ENCODE data around the gene PCMT1. TPM values are rescaled to one million over a fixed set of nuclear protein-coding genes. Genes with fewer than 3 reads are reported as not detected.

Gene PCMT1
- total RNA-seq, 1 experiment from 2014 or later = 90.7 TPM

DNA sequence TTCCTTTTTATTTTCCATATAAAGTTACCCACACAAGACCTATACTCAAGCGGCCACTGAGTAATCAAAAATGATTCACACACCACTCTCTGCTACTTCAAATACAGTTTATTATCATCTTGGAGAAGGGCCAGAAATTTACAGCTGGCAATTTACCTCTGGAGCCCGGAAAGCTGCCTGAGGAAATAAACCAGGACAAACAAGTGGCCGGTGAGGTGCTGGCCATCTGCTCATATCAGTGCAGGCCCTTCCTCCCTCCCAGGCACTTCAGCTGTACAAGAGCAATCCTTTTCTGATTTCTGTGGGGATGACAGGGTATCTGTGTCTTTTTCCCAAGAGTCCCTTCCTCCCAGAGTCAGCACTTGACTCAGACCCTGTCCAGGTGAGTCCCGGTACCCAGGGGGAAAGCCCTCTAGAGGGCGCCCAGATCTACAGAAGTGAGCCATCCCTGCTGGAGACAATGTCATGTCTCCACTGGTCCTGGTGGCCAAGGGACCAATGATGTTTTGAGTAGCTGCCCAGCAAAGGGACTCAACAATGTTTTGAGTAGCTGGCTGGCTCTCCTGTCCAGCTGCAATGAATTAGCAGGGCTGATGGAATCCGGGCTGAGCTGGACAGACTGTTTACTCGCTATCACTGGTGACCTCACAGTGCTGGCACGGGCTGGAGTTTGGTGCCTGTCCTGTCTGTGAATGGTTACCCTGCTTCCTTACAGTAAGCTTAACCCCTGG is 91.0 kb downstream of the PCMT1 start (continued):
- TF ChIP-seq, protein P1, sequence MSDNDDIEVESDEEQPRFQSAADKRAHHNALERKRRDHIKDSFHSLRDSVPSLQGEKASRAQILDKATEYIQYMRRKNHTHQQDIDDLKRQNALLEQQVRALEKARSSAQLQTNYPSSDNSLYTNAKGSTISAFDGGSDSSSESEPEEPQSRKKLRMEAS (CRISPR knock-in tag; IDR thresholded peaks at IDR 0.05) = no peak
- TF ChIP-seq MXD4 (CRISPR knock-in tag; IDR thresholded peaks at IDR 0.05; ENCODE audit: borderline replicate concordance) = peak; percentile 51; the same call in 1 of the 2 replicates
- TF ChIP-seq, protein P2, sequence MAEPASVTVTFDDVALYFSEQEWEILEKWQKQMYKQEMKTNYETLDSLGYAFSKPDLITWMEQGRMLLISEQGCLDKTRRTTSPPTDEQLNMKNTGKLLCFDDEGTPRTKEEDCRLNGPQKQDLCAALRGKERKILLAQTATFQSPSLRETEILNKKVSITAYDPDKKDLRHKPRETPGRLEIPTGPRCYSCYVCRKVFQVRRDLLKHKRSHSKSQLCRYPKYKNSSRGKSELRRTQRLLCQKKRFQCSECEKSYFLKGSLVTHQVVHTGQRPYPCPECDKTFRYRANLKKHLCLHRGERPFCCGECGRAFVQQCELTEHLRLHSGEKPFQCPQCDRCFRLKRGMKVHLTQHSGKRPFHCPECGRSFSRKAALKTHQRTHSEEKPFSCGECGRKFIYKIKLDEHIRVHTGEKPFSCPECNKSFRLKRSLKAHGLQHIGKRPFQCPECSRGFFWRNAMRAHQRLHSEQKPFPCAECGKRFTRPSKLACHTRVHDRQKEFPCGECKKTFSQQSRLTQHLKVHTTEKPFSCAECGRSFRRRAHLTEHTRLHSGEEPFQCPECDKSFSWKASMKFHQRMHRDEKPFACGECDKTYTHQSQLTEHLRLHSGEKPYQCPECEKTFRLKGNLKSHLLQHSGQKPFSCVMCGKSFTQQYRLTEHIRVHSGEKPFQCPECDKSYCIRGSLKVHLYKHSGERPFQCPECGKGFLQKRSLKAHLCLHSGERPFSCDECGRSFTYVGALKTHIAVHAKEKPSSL (CRISPR knock-in tag; conservative IDR thresholded peaks at IDR 0.05) = no peak
- TF ChIP-seq ESRRA (CRISPR knock-in tag; IDR thresholded peaks at IDR 0.05; ENCODE audit: borderline replicate concordance) = no peak
- TF ChIP-seq, protein P3, sequence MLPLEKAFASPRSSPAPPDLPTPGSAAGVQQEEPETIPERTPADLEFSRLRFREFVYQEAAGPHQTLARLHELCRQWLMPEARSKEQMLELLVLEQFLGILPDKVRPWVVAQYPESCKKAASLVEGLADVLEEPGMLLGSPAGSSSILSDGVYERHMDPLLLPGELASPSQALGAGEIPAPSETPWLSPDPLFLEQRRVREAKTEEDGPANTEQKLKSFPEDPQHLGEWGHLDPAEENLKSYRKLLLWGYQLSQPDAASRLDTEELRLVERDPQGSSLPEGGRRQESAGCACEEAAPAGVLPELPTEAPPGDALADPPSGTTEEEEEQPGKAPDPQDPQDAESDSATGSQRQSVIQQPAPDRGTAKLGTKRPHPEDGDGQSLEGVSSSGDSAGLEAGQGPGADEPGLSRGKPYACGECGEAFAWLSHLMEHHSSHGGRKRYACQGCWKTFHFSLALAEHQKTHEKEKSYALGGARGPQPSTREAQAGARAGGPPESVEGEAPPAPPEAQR (CRISPR knock-in tag; IDR thresholded peaks at IDR 0.05) = 0 out of 2 replicates have a peak, but pooled peaks have one; percentile 12
- no peak for TF ChIP-seq NFE2L1 (CRISPR knock-in tag; IDR thresholded peaks at IDR 0.05)

DNA sequence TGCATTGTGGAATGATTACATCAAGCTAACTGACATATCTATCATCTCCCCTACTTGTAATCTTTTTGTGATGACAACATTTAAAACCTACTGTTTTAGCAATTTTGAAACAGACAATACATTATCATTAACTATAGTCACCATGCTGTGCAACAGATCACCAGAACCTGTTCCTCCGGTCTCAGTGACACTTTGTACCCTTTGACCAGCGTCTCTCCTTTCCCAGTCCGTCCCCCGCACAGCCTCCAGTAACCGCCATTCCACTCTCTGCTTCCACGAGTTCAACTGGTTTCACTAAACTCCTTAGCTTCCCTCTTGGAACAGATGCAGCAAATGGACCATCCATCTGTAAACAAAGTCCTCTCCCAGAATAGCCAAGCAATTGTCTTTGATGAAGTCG is 92.8 kb downstream of the PCMT1 start:
- ATAC-seq = no peak
- H3K4me3 Mint-ChIP-seq = no peak overlapping the region
- ChIA-PET CTCF (interaction anchor here (0.6 to 1.3 kb wide), 2 partner anchors 107 to 174 kb away, joined by 3 to 4 read pairs; no protein-coding TSS in a partner anchor), POLR2A (no interaction called here)
- H3K36me3 Mint-ChIP-seq = no peaks in the 10 kb centered on the region
- TF ChIP-seq, protein P3 (CRISPR knock-in tag; IDR thresholded peaks at IDR 0.05) = no peak
- TF ChIP-seq HMGA2 (CRISPR knock-in tag; IDR thresholded peaks at IDR 0.05) (no peak), ZNF317 (CRISPR knock-in tag; IDR thresholded peaks at IDR 0.05; ENCODE audit: borderline replicate concordance, low read depth) (no peak)
- TF ChIP-seq, protein P4, sequence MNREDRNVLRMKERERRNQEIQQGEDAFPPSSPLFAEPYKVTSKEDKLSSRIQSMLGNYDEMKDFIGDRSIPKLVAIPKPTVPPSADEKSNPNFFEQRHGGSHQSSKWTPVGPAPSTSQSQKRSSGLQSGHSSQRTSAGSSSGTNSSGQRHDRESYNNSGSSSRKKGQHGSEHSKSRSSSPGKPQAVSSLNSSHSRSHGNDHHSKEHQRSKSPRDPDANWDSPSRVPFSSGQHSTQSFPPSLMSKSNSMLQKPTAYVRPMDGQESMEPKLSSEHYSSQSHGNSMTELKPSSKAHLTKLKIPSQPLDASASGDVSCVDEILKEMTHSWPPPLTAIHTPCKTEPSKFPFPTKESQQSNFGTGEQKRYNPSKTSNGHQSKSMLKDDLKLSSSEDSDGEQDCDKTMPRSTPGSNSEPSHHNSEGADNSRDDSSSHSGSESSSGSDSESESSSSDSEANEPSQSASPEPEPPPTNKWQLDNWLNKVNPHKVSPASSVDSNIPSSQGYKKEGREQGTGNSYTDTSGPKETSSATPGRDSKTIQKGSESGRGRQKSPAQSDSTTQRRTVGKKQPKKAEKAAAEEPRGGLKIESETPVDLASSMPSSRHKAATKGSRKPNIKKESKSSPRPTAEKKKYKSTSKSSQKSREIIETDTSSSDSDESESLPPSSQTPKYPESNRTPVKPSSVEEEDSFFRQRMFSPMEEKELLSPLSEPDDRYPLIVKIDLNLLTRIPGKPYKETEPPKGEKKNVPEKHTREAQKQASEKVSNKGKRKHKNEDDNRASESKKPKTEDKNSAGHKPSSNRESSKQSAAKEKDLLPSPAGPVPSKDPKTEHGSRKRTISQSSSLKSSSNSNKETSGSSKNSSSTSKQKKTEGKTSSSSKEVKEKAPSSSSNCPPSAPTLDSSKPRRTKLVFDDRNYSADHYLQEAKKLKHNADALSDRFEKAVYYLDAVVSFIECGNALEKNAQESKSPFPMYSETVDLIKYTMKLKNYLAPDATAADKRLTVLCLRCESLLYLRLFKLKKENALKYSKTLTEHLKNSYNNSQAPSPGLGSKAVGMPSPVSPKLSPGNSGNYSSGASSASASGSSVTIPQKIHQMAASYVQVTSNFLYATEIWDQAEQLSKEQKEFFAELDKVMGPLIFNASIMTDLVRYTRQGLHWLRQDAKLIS (CRISPR knock-in tag; IDR thresholded peaks at IDR 0.05; ENCODE audit: borderline replicate concordance) = no peak
- TF ChIP-seq, protein P5, sequence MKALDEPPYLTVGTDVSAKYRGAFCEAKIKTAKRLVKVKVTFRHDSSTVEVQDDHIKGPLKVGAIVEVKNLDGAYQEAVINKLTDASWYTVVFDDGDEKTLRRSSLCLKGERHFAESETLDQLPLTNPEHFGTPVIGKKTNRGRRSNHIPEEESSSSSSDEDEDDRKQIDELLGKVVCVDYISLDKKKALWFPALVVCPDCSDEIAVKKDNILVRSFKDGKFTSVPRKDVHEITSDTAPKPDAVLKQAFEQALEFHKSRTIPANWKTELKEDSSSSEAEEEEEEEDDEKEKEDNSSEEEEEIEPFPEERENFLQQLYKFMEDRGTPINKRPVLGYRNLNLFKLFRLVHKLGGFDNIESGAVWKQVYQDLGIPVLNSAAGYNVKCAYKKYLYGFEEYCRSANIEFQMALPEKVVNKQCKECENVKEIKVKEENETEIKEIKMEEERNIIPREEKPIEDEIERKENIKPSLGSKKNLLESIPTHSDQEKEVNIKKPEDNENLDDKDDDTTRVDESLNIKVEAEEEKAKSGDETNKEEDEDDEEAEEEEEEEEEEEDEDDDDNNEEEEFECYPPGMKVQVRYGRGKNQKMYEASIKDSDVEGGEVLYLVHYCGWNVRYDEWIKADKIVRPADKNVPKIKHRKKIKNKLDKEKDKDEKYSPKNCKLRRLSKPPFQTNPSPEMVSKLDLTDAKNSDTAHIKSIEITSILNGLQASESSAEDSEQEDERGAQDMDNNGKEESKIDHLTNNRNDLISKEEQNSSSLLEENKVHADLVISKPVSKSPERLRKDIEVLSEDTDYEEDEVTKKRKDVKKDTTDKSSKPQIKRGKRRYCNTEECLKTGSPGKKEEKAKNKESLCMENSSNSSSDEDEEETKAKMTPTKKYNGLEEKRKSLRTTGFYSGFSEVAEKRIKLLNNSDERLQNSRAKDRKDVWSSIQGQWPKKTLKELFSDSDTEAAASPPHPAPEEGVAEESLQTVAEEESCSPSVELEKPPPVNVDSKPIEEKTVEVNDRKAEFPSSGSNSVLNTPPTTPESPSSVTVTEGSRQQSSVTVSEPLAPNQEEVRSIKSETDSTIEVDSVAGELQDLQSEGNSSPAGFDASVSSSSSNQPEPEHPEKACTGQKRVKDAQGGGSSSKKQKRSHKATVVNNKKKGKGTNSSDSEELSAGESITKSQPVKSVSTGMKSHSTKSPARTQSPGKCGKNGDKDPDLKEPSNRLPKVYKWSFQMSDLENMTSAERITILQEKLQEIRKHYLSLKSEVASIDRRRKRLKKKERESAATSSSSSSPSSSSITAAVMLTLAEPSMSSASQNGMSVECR (CRISPR knock-in tag; IDR thresholded peaks at IDR 0.05; ENCODE audit: borderline replicate concordance) = no peak
- TF ChIP-seq, protein P6, sequence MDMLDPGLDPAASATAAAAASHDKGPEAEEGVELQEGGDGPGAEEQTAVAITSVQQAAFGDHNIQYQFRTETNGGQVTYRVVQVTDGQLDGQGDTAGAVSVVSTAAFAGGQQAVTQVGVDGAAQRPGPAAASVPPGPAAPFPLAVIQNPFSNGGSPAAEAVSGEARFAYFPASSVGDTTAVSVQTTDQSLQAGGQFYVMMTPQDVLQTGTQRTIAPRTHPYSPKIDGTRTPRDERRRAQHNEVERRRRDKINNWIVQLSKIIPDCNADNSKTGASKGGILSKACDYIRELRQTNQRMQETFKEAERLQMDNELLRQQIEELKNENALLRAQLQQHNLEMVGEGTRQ (CRISPR knock-in tag; IDR thresholded peaks at IDR 0.05) = no peak
- TF ChIP-seq, protein P7, sequence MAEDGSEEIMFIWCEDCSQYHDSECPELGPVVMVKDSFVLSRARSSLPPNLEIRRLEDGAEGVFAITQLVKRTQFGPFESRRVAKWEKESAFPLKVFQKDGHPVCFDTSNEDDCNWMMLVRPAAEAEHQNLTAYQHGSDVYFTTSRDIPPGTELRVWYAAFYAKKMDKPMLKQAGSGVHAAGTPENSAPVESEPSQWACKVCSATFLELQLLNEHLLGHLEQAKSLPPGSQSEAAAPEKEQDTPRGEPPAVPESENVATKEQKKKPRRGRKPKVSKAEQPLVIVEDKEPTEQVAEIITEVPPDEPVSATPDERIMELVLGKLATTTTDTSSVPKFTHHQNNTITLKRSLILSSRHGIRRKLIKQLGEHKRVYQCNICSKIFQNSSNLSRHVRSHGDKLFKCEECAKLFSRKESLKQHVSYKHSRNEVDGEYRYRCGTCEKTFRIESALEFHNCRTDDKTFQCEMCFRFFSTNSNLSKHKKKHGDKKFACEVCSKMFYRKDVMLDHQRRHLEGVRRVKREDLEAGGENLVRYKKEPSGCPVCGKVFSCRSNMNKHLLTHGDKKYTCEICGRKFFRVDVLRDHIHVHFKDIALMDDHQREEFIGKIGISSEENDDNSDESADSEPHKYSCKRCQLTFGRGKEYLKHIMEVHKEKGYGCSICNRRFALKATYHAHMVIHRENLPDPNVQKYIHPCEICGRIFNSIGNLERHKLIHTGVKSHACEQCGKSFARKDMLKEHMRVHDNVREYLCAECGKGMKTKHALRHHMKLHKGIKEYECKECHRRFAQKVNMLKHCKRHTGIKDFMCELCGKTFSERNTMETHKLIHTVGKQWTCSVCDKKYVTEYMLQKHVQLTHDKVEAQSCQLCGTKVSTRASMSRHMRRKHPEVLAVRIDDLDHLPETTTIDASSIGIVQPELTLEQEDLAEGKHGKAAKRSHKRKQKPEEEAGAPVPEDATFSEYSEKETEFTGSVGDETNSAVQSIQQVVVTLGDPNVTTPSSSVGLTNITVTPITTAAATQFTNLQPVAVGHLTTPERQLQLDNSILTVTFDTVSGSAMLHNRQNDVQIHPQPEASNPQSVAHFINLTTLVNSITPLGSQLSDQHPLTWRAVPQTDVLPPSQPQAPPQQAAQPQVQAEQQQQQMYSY (CRISPR knock-in tag; IDR thresholded peaks at IDR 0.05) = no peak
- no peaks in the 10 kb centered on the region for H3K27me3 Mint-ChIP-seq (ENCODE audit: low read depth)
- no peak for DNase-seq (ENCODE audit: low spot score)
- H3K27ac Mint-ChIP-seq = no peak overlapping the region
- no peaks in the 10 kb centered on the region for H3K9me3 Mint-ChIP-seq
- no peaks in the 10 kb centered on the region for H3K4me1 Mint-ChIP-seq

Measured in WTC11 (cell line).